ENCODE data around the gene EIF3L. TPM values are rescaled to one million over a fixed set of nuclear protein-coding genes. Genes with fewer than 3 reads are reported as not detected.

The EIF3L gene
- total RNA-seq, 1 experiment from 2014 or later: 739 TPM

DNA sequence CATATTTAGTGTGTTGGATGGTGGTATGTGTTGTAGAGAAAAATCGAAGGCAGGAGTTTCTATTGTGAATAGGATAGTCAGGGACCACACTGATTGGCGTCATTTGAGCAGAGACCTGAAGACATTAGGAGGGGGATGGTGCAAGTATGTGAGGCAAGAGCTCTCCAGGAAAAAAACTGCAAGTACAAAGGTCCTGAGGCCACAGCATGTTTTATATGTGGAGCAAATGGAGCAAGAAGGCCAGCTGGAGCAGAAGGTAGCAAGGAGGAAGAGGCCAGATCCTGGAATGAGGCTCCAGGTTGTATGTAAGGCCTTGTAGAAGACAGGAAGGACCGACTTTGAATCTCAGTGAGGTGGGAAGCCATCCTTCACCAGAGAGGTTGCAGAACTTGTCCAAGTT lies 42.7 kb downstream of the EIF3L start:
- Mint-ChIP-seq H3K4me1 (peaks cover 29 to 36% of the 10 kb centered on the region in 2 experiments), H3K36me3 (ENCODE audit: insufficient read depth in 1 of 3, low read depth in 3 of 3) (peaks cover 24 to 43% (median 29%) of the 10 kb centered on the region in 3 experiments), H3K9me3 (no peaks in the 10 kb centered on the region), H3K27me3 (ENCODE audit: low read depth) (no peaks in the 10 kb centered on the region), H3K27ac (peak overlapping the region in 2 of 3 experiments; percentile 16 to 59; a peak in 3 of 7 replicates), H3K4me3 (no peak overlapping the region)
- no peak overlapping the region for H2AFZ ChIP-seq (ENCODE audit: low read length)
- H4K8ac ChIP-seq (replicated peaks; ENCODE audit: insufficient read length, low read depth, low read length): no peak overlapping the region
- no peak overlapping the region for H3K9ac ChIP-seq (ENCODE audit: extremely low read depth, insufficient read length, low read length)
- H4K20me1 ChIP-seq (ENCODE audit: control insufficient read depth, insufficient read depth, insufficient read length): no peaks in the 10 kb centered on the region
- WGBS (ENCODE audit: extremely low coverage, insufficient read length, low lambda C conversion rate): 100% methylated on average over 1 of the region's 3 CpGs
- H3K9me3 ChIP-seq (ENCODE audit: control insufficient read depth, low read depth, low read length): no peaks in the 10 kb centered on the region
- TF ChIP-seq, protein P1, sequence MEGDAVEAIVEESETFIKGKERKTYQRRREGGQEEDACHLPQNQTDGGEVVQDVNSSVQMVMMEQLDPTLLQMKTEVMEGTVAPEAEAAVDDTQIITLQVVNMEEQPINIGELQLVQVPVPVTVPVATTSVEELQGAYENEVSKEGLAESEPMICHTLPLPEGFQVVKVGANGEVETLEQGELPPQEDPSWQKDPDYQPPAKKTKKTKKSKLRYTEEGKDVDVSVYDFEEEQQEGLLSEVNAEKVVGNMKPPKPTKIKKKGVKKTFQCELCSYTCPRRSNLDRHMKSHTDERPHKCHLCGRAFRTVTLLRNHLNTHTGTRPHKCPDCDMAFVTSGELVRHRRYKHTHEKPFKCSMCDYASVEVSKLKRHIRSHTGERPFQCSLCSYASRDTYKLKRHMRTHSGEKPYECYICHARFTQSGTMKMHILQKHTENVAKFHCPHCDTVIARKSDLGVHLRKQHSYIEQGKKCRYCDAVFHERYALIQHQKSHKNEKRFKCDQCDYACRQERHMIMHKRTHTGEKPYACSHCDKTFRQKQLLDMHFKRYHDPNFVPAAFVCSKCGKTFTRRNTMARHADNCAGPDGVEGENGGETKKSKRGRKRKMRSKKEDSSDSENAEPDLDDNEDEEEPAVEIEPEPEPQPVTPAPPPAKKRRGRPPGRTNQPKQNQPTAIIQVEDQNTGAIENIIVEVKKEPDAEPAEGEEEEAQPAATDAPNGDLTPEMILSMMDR (conservative IDR thresholded peaks at IDR 0.05): no peak
- no peak overlapping the region for H4K91ac ChIP-seq (ENCODE audit: insufficient read length, low read depth, low read length)
- no peak overlapping the region for H3K56ac ChIP-seq (ENCODE audit: insufficient read length, low read depth, low read length)
- no peak overlapping the region for H3K4ac ChIP-seq (ENCODE audit: low read depth, low read length)
- H2AK5ac ChIP-seq (ENCODE audit: insufficient read length, low read length): no peak overlapping the region
- H3K23me2 ChIP-seq (ENCODE audit: insufficient read length, low read depth, low read length, poor library complexity, severe bottlenecking): no peaks in the 10 kb centered on the region
- DNase-seq: no peak
- peaks cover 9% of the 10 kb centered on the region; the same call in 1 of the 2 replicates for H3K4me1 ChIP-seq (ENCODE audit: insufficient read depth, low read length)
- no peak overlapping the region for H3K18ac ChIP-seq (ENCODE audit: insufficient read length, low read depth, low read length)
- H2BK120ac ChIP-seq (ENCODE audit: low read depth, low read length, poor library complexity, severe bottlenecking): no peak overlapping the region
- no peaks in the 10 kb centered on the region; the same call in 1 of the 2 replicates for H3K27me3 ChIP-seq (ENCODE audit: insufficient read depth, low read length)
- H2BK15ac ChIP-seq (ENCODE audit: low read depth, low read length): no peak overlapping the region
- H2BK20ac ChIP-seq (ENCODE audit: low read depth, low read length, poor library complexity, severe bottlenecking): no peak overlapping the region
- H3K23ac ChIP-seq (ENCODE audit: insufficient read length, low read depth, low read length): no peak overlapping the region
- H2BK12ac ChIP-seq (ENCODE audit: insufficient read length, low read depth, low read length): no peak overlapping the region
- no peak overlapping the region for H3K4me2 ChIP-seq (ENCODE audit: insufficient read depth, insufficient read length, low read length)
- no peak overlapping the region for H3K27ac ChIP-seq (ENCODE audit: insufficient read length, low read depth, low read length)
- H3K79me2 ChIP-seq (ENCODE audit: insufficient read depth, low read length): no peaks in the 10 kb centered on the region
- H4K5ac ChIP-seq (ENCODE audit: insufficient read length, low read depth, low read length): no peak overlapping the region
- H3K79me1 ChIP-seq (ENCODE audit: insufficient read depth, low read depth, low read length, poor library complexity, severe bottlenecking): no peaks in the 10 kb centered on the region
- H2BK5ac ChIP-seq (ENCODE audit: insufficient read length, low read length): no peak overlapping the region
- no peak overlapping the region for H3T11ph ChIP-seq (ENCODE audit: low read length)
- no peak overlapping the region for H3K14ac ChIP-seq (ENCODE audit: insufficient read depth, low read length)

Measured in H9 (cell line).